SH-SY5Y (cell line): ENCODE data around the gene PADI4.

Experiments used
- GATA2 ChIP-seq: IDR thresholded peaks from 2 replicates; pipeline ENCODE4 v1.6.1; 2011; ENCODE audit warnings: mild to moderate bottlenecking, low read depth, low read length
- GATA3 ChIP-seq: IDR thresholded peaks from 2 replicates; pipeline ENCODE4 v1.6.1; 2011; ENCODE audit warnings: low read depth, mild to moderate bottlenecking, low read length, moderate library complexity

Gene PADI4

DNA sequence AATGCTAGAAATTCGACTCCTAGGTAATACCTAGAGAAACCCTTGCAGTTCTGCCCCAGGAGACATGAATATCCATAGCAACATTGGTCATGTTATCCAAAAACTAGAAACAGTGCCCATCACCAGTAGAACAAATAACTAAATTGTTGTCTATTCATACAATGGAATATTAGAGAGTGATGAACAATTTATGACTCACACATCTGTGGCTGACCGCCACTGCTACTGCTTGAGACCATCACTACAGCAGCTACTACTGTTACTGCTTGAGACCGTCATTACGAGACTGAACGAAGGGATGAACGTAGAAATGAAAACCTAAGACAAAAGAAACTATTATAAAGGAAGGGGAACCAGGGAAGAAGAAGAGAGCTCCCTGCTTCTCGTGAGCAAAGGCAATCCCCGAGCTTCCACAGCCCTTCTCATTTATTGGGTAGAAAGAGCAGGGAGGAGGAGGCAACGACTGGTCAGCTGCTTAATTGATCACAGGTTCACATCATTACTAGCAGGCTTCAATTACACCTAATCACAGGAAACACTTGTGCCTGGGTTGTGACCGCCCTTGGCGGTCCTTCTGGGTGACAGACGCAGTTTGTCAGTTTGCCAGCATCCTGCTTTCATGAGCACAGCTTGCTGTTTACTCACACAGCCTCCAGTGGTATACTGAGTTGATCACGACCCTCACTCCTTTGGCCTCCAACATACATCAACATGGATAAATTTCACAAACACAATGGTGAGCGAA, 14.1 kb upstream of the PADI4 start:
- no peak for TF ChIP-seq GATA3
- TF ChIP-seq GATA2 = no peak

- no peak for TF ChIP-seq GATA3
- TF ChIP-seq GATA2 = no peak
These were observed 12.7 kb upstream of the PADI4 start for GRCh38 chr1:17295292-17295691.

DNA sequence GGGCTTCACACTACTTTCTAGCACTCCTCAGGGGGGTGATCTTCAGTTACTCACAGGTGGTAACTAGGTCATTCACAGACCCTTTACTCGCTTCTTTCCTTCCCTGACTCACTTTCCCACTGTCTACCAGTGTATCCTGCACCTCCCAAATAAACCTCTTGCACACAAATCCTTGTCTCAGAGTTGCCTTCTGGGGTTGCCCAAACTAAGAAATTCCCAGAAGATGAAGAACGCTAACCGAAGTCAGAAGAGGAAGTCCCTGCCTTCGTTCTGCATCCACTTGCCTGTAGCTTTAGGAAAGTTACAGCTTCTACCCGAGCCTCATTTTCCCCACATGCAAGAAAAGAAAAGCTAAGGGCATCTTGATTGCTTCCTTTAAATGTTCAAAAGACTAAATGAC, 11.9 kb upstream of the PADI4 start:
- TF ChIP-seq GATA2 = no peak
- no peak for TF ChIP-seq GATA3

GRCh38 chr1:17297991-17298390, 10.0 kb upstream of the PADI4 start:
- TF ChIP-seq GATA2 = no peak
- TF ChIP-seq GATA3 = no peak

DNA sequence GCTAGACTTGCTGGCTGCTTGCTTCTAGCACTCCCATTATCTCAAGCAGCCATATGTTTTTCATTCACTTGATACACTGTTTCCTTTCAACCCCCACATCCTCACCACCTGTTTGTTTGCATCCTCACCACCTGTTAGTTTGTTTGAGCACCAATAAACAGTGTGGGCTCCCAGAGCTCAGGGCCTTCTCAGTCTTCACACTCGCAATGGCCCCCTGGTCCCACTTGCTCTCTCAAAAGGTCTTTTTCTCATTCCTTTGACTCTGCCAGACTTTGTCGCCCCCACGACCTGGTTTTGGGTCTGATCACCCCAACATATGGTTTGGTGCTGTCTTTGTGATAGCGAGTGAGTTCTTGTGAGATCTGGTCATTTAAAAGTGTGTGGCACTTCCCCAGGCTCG, 6.2 kb upstream of the PADI4 start:
- no peak for TF ChIP-seq GATA2
- TF ChIP-seq GATA3 = no peak

GRCh38 chr1:17304151-17304825, 3.7 kb upstream of the PADI4 start:
- TF ChIP-seq GATA2 (no peak), GATA3 (no peak)

DNA sequence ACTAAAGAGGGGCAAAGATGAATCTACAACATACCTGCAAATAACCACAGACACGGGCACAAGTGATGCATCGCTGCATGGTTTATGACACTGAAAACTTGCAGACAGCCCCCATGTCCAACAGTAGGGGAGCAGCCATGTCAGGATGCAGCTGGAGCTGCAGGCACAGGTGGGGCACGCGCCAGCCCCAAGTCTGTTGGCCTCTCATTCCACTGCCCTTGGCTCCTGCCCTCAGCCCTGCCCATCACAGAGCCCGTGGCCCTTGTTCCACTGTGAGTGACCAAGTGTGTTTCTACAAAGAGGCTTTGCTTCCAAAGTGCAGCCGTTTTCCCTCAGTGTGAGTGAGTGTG, 3.2 kb upstream of the PADI4 start:
- TF ChIP-seq GATA3 (no peak), GATA2 (no peak)

DNA sequence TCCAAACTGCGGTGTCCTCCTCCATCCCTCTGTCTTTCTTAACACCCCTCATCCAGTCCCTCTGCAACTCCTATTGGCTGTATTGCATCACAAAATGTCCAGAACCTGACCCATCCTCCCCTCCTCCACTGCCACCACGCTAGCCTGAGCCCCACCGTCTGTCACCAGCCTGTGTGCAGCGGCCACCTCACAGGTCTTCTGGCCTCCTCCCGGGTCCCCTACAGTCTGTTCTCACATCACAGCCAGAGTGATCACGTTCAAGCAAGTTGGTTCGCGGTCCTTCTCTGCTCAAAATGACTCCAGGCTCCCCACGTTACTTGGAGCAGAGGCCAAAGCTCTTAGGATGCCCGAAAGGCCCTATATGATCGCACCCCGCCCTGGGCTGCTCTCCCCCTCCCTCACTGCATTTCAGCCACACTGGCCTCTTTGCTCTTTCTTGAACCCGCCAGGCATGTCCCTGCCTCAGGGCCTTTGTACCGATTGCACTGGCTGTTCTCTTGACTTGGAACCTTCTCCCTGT, 2.4 kb upstream of the PADI4 start:
- TF ChIP-seq GATA3 (no peak), GATA2 (no peak)

GRCh38 chr1:17306407-17306806, 1.6 kb upstream of the PADI4 start:
- TF ChIP-seq GATA2 (no peak), GATA3 (no peak)

- TF ChIP-seq GATA2 = no peak
- TF ChIP-seq GATA3 = no peak
These were observed 1.1 kb upstream of the PADI4 start for GRCh38 chr1:17306921-17307320.

DNA sequence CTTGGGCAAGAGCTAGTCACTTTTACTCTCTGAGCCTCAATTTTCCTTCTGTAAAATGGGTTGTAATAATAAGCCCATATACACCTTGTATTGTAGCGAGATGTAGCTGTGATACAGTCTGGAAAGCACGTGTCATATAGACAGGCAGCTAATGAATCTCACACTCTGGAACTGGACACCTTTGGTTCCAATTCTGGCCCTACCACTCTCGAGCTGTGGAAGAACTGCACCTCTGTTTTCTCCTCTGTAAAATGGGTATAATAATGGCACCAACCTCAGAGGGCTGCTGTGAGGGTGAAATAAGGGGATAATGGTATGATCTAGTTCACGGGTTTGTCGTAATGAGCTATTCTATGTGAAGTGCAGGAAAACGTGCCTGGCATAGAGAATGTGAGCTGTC, 668 bp upstream of the PADI4 start:
- no peak for TF ChIP-seq GATA3
- no peak for TF ChIP-seq GATA2

- TF ChIP-seq GATA3 (no peak), GATA2 (no peak)
These were observed 596 bp downstream of the PADI4 start for GRCh38 chr1:17308593-17308992.

DNA sequence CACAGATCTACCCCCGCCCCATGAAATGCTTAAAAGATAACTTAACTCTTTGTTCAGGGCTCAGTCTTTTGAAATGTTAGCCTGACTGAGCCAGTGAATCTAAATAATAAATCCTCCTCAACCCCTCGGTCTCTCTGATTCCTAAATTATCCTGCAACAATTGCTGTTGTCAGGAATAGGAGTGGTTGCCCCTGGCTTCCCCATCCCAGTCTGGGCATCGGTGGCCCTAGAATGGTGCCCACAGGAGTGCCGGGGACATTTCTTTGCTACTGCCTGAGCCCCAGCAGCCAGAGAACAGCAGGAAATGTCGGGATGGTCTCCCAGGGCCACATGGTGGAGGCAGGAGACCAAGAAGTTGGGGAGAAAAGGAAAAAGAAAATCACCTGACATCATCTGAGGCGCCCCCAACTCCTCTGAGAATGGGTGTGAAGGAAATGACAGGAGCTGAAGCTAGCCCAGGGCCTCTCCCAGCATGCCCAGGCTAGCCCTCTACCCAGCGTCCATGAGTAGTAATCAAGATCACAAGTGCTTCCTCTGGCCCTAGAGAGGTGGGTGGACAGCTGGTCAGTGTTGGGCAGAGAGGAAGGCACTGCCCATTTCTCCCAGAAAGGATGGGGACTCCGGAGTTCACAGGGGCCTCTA, 1.6 kb downstream of the PADI4 start:
- TF ChIP-seq GATA2 (no peak), GATA3 (no peak)

DNA sequence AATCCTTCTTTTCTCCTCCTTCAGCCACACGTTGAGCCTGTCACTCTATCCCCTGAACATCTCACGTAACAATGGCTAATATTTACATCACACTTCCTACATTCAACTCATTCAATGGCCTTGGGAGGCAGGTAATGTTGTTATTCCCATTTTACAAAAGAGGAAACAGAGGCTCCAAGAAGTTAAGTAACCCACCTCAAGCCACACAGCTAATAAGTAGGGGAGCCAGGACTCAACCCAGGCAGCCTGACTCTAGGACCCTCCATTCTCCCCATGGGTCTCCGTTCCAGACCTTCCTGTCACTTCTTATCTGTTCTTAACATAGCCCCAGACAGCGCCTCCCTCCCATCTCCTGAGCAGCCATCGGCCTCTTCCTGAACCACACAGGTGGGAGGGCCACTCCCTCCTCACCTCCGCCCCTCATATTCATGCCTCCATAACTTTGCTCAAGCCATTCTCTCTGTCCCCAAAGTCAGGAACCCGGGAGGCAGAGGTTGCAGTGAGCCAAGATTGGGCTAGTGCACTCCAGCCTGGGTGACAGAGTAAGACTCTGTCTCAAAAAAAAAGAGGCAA, 2.2 kb downstream of the PADI4 start:
- TF ChIP-seq GATA3 = no peak
- TF ChIP-seq GATA2 = no peak

GRCh38 chr1:17313530-17314309, 5.7 kb downstream of the PADI4 start:
- no peak for TF ChIP-seq GATA2
- no peak for TF ChIP-seq GATA3
